HG03565 (cell line): ENCODE measurements around the gene CROCC.

Experiments
- ATAC-seq: cut with Tn5 transposase; IDR thresholded peaks from one replicate; pipeline ENCODE4 v1.9.1; 2021; ENCODE audit warnings: mild to moderate bottlenecking, moderate library complexity; ENCODE audit not compliant: unreplicated experiment

CROCC gene

GRCh38 chr1:16966282-16966681, 44.6 kb downstream of the CROCC start:
- no peak for ATAC-seq

DNA sequence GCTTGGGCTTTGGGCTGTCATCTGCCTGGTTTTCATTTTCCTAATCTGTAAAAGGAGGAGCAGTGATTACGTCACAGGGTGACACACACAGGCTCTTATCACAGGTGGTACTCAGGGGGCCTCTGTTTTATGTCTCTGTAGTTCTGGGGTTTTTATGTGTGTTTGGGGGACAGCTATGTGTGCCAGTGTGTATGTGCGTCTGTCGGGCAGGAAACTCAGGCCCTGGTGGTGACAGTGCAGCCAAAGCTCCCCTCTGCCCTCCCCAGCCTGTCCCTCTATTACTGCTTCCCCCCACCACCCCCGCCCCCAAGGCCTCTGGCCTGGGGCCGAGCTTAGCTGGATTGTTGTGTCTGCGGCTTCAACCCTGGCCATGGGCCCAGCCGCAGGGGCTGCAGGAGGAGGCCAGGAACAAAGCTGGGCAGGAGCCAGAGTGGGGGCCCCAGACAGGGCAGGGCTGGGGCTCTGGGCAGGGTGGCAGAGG, 45.4 kb downstream of the CROCC start:
- no peak for ATAC-seq

- no peak for ATAC-seq
Observed at GRCh38 chr1:16967962-16968361, 46.2 kb downstream of the CROCC start.

DNA sequence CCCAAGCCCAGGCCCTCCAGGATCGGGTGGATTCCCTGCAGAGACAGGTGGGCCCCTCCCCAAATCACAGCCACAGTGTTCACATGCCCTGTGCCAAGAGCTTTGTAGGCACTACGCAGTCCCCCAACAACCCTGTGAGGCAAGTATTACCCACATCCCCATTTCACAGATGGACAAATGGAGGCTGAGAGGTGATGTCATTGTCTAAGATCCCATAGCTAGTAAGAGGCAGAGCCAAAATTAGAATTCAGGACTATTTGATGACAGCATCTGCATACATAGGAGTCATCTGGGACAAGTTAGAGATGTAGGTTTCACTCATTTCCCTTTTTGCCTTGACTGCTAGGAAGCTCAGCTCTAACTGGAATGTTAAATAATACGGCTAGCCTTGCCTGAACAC, 46.6 kb downstream of the CROCC start:
- ATAC-seq = no peak

GRCh38 chr1:16969057-16969611, 47.4 kb downstream of the CROCC start:
- ATAC-seq = no peak

DNA sequence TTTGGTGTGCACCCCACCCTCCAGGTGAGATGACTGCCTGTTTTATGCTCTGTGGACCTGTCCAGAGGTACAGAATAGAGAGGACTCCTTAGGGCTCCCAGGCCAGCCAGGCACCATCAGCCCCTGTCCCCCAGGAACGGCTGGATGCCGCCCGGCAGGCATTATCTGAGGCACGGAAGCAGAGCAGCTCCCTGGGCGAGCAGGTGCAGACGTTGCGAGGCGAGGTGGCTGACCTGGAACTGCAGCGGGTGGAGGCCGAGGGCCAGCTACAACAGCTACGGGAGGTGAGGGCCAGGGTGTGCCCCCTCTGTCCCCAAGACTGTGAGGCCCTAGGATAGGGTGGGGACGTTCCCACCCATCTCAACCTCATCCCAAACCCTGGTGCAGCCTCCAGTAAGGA, 47.9 kb downstream of the CROCC start:
- no peak for ATAC-seq

- ATAC-seq = no peak
Observed at GRCh38 chr1:16970132-16970910, 48.6 kb downstream of the CROCC start.

GRCh38 chr1:16971341-16972188, 49.8 kb downstream of the CROCC start:
- ATAC-seq = no peak

GRCh38 chr1:16972189-16972895, 50.6 kb downstream of the CROCC start:
- ATAC-seq = no peak

DNA sequence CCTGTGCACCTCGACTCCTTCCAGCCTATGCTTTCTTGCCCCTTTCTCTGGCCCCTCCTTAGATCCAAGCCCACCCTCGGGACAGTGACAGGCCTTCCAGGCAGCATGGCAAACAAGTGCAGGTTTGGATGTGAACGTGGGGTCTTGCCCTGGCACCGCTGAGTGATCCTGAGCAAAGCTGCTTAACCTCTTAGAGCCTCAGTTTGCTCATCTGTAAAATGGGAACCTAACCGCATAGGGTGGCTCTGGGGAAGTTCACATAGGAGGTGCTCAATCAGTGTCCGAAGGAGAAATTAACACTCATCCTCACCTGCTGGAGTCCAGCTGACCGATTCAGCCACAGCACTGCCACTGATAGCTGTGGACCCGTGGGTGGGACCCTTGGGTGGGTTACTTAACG, 51.5 kb downstream of the CROCC start:
- ATAC-seq = no peak

DNA sequence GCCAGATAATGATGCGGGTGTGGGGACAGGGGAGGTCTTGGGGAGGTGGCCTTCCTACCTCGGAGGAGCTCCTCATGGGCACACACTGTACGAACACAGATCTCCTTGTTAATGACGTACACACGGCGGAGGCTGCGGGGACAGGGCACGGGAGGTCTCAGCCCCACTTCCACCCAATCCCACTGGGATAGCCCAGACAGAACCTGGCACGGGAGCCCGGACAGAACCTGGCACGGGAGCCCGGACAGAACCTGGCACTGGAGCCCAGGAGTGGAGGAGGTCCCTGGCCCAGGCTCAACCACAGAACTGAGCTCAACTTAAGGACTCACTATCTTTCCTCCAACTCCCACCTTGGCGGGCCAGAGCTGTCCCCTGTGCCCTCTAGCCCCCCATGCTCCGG, 53.5 kb downstream of the CROCC start:
- no peak for ATAC-seq

- ATAC-seq = no peak
Observed at GRCh38 chr1:16975838-16976237, 54.1 kb downstream of the CROCC start.

GRCh38 chr1:16976966-16977365, 55.2 kb downstream of the CROCC start:
- no peak for ATAC-seq

GRCh38 chr1:16977377-16977776, 55.6 kb downstream of the CROCC start:
- no peak for ATAC-seq

- ATAC-seq = no peak
Observed at GRCh38 chr1:16978139-16978538, 56.4 kb downstream of the CROCC start.

DNA sequence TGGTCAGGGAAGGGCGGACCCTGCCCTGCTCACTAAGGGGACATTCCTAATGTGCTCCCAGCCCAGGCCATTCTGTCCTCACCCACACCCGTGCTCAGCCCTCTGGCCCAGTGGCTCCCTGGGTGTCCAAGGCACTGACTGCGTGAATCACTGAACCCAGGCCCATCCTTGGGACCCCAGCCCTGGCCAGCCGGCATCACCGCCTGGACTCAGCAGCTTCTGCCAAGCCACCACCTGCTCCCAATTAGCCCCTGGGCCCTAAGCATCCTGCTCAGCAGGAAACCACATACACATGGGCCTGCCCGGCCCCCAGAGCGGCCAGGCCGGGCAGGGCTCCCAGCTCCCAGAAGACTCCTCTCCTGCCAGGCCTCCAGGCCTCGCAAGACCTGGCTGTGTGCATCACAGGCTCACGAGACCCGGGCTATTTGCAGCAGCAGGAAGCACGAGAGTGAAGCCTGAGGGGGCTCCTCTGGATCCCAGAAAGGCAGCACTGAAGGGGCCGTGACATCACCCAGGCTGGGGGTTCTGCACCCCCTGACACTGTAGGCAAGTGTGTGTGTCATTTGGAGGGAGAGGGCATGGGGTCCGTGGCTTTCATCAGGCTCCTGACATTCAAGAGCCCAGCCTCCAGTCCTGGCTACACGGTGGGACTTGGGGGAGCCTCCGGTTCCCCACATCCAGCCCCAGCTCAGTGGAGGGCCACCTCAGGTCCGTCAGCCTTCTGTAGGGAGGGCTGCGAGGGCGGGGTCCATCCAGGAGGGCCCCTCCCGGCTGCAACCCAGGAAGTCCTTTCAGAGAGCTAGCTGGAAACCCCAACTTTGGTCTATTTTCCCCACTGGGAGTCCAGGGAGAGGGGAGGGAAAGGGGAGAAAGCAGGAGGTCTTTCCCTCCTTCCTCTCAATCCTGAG, 57.1 kb downstream of the CROCC start:
- ATAC-seq = no peak

DNA sequence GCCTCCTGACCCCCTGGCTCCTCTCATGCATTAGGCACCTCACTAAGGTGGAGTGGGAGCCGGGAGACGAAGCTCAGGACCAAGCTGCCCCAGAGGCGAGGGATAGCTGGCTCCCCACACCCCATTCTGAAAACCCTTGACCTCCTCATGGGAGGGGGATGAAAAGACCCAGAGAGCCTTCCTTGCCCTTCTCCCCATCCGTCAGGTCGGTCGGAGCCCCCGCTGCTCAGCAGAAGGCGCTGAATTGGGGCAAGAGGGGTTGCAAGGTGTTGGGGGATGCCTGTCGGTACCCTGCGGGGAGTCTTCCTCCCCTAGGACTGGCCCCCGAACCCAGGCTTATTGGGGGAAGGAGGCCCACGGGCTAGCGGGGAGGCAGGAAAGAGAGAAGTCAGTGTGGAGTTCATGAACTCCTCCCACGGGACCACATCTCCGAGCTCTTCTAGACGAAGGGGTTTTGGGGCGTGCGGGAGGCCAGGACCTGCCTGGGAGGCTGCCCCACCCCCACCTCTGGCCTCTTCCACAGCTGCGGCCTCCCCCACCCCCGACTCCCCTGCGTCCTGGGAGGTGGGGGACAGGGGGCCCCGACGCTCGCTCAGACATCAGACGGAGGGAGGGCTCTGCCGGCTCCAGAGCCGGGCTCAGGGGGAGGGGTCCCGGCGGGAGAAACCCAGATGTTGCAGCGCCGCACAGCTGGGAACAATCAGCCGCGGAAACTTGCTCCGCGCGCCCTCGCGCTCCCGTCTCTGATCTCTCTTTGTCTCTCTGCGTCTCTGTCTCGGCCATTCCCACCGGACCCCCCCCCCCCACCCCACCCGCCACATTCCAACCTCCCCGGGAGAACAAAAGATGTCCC, 58.0 kb downstream of the CROCC start:
- no peak for ATAC-seq

DNA sequence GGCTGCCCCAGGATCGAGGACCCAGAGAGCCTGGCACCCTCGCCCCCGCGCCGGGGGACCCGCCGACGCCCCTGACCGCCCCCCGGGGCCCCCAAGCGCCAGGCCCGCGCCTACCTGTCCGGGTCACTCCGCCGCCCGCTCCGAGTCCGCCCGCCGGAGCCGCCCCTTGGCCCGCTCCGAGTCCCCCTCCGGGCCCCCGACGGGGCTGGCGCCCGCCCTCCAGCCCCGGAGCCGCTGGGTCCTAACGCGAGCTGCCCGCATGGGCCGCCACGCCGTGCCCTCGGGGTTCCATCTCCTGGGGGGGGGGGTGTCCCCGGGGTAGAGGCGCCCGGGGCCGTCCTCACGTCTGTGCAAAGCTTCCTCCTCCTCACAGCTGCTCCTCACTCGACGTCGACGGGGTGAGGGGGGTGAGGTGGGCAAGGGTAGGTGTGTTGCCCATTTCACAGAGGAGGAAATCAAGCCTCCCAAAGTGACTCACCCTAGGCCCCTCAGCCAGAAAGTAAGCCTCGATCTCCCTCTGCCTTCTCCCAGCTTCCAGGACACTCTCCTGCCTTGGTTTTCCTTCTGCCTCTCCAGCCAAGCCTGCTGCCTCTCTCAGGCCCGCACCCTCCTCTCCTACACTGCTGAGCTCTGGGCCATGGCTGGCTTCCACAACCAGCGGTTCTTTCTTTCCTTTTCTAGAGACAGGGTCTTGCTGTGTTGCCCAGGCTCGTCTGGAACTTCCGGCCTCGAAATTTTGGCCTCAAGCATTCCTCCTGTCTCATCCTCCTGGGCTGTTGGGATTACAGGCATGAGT, 58.9 kb downstream of the CROCC start, which contains the start of gene MFAP2:
Gene MFAP2 (minus strand): TSS at position 148 of the 796 bp plus-strand sequence. CDS start 2,347 bp downstream, outside the sequence.
- ATAC-seq = no peak
